Peyer's patch (tissue), 4 donors: ENCODE measurements around the gene F7. TPM values are rescaled to one million over a fixed set of nuclear protein-coding genes. Genes with fewer than 3 reads are reported as not detected.
"Not testable (repeated sequence)": the region's sequence is repeated elsewhere in the genome, so short reads cannot be mapped to it uniquely, and the experiment has no call there.

ENCODE experiments used
- DNase-seq, 3 donors: peaks; one replicate each; pipeline ENCODE4 v3.0.0-alpha.2; 2017 to 2019
- H3K27ac ChIP-seq, 4 donors: fragments of 200-600 bp; sonication (generic); one replicate each; pipeline ENCODE4 v1.5.1; 2016 to 2019
- H3K27me3 ChIP-seq, 2 donors: fragments of 200-600 bp; sonication (generic); one replicate each; pipeline ENCODE4 v1.5.1; 2019
- H3K36me3 ChIP-seq, 3 donors: fragments of 200-600 bp; sonication (generic); one replicate each; pipeline ENCODE4 v1.5.1; 2016 to 2019
- H3K4me1 ChIP-seq, 4 donors: fragments of 200-600 bp; sonication (generic); one replicate each; pipeline ENCODE4 v1.5.1; 2016 to 2019
- H3K4me3 ChIP-seq, 4 donors: fragments of 200-600 bp; sonication (generic); 1 replicate in 3 of 4; 2 replicates in 1 of 4; pipeline ENCODE4 v1.5.1; 2016 to 2019; ENCODE audit warnings: mild to moderate bottlenecking in 1 of 4
- H3K9me3 ChIP-seq, 4 donors: fragments of 200-600 bp; sonication (generic); one replicate each; pipeline ENCODE4 v1.5.1; 2016 to 2019; ENCODE audit warnings: mild to moderate bottlenecking in 1 of 4
- CTCF ChIP-seq, 6 experiments: fragments of 450-650 bp in 4 of 6; fragments of 200-600 bp in 2 of 6; sonication (generic) in 1 of 6; IDR thresholded peaks; one replicate each; pipeline ENCODE4 v1.5.1; 2017 to 2019; ENCODE audit warnings: antibody characterized with exemption in 6 of 6, mild to moderate bottlenecking in 3 of 6, moderate library complexity in 1 of 6
- POLR2A ChIP-seq, 2 donors: fragments of 450-650 bp; IDR thresholded peaks; one replicate each; pipeline ENCODE4 v1.5.1; 2017; ENCODE audit warnings: antibody characterized with exemption in 2 of 2, mild to moderate bottlenecking in 2 of 2, moderate library complexity in 2 of 2
- total RNA-seq, 4 donors: library from RNA; depleted of rRNA; stranded (reverse); fragments of >200 nt; gene quantifications; one replicate each; pipeline ENCODE4 v1.1.0, GENCODE V29; 2016

The F7 gene
- total RNA-seq, 4 donors from 2014 or later, result 1.9 to 2.9 TPM; not detected in 2

DNA sequence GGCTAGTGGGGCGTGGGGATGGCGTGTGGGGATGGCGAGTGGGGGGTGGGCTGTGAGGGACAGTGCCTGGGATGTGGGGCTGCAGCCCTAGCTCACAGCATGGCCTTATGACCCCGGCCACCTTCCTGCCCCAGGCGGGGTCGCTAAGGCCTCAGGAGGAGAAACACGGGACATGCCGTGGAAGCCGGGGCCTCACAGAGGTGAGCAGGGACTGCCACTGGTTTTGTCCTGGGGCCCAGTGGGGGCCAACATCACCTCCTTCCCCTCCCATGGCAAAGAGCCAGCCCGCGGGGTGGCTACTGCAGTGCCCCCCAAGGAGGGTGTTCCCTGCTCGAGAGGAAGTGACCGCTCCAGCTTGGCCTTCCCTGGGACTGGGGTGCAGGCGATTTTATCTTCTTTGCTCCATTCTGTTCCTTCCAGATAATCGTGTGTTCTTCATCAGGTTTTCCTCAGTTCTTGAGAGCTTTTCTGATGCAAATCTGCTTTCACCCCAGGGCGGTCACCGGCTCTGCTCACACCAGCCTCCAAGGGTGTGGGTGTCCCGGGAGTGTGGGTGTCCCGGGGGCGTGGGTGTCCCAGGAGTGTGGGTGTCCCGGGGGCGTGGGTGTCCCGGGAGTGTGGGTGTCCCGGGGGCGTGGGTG, 1.2 kb downstream of the F7 start:
- Histone ChIP-seq H3K36me3 (no peaks in the 10 kb centered on the region), H3K4me1 (peaks cover 0 to 21% (median 0%) of the 10 kb centered on the region in 4 donors), H3K27me3 (peaks cover 0 to 18% of the 10 kb centered on the region in 2 donors), H3K4me3 (no peak overlapping the region), H3K27ac (no peak overlapping the region), H3K9me3 (peaks cover 0 to 5% (median 0%) of the 10 kb centered on the region in 4 donors)
- no peak for DNase-seq
- TF ChIP-seq POLR2A (IDR thresholded peaks at IDR 0.05) (no peak), CTCF (IDR thresholded peaks at IDR 0.05) (no peak)

DNA sequence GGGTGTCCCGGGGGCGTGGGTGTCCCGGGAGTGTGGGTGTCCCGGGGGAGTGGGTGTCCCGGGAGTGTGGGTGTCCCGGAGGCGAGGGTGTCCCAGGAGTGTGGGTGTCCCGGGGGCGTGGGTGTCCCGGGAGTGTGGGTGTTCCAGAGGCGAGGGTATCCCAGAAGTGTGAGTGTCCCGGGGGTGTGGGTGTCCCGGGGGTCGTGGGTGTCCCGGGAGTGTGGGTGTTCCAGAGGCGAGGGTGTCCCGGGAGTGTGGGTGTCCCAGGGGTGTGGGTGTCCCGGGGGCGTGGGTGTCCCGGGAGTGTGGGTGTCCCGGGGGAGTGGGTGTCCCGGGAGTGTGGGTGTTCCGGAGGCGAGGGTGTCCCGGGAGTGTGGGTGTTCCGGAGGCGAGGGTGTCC, 2.9 kb downstream of the F7 start:
- peaks cover 0 to 21% (median 0%) of the 10 kb centered on the region in 4 donors for H3K4me1 ChIP-seq

GRCh38 chr13:113109151-113110047, 3.8 kb downstream of the F7 start:
- Histone ChIP-seq H3K27ac (no peak overlapping the region), H3K4me1 (peaks cover 0 to 21% (median 0%) of the 10 kb centered on the region in 4 donors), H3K36me3 (no peaks in the 10 kb centered on the region), H3K9me3 (peaks cover 0 to 5% (median 0%) of the 10 kb centered on the region in 4 donors), H3K27me3 (peaks cover 0 to 18% of the 10 kb centered on the region in 2 donors), H3K4me3 (peak overlapping the region in 2 of 4 donors; percentile 42 to 43)
- DNase-seq, result peak in 2 of 3 donors; percentile 35 to 43
- TF ChIP-seq CTCF (IDR thresholded peaks at IDR 0.05) (no peak), POLR2A (IDR thresholded peaks at IDR 0.05) (no peak)

More for the DNA sequence above, 2.9 kb downstream of the F7 start:
- peak in 1 of 3 donors; percentile 23 for DNase-seq
- not testable (repeated sequence) for H3K9me3 ChIP-seq, H3K27ac ChIP-seq, H3K36me3 ChIP-seq, H3K4me3 ChIP-seq
- peaks cover 0 to 18% of the 10 kb centered on the region in 2 donors for H3K27me3 ChIP-seq

GRCh38 chr13:113110048-113110851, 4.7 kb downstream of the F7 start:
- peak in 2 of 3 donors; percentile 43 to 44 for DNase-seq

DNA sequence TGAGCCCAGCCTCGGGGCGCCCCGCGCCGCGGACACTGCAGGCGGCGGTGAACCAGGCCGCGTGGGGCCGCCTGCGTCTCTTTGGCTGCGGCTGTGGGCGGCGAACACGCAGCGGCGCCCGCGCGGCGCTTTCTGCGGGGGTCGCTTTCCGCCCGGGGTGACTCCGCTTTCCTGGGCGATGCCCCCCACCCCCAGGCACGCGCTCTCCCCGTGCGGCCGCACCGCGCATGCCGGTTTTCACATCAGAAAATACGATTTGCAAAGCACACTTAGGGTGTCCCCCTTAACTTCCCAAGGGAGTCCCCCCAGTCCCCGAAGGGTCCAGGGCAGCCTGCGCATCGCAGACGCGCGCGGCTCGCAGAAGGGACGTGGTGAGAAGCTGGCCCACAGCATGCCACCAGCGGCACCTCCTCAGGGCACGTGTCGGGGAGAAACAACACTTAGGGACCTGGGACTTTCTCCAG, 5.3 kb downstream of the F7 start:
- DNase-seq, result peak in 2 of 3 donors; percentile 26 to 28
- Histone ChIP-seq H3K27me3 (peaks cover 0 to 18% of the 10 kb centered on the region in 2 donors), H3K36me3 (no peaks in the 10 kb centered on the region), H3K9me3 (peaks cover 0 to 5% (median 0%) of the 10 kb centered on the region in 4 donors), H3K27ac (no peak overlapping the region), H3K4me1 (peaks cover 0 to 17% (median 0%) of the 10 kb centered on the region in 4 donors), H3K4me3 (peak overlapping the region; percentile 24 to 43 (median 38))
- TF ChIP-seq POLR2A (IDR thresholded peaks at IDR 0.05), result no peak
- no peak for TF ChIP-seq CTCF (IDR thresholded peaks at IDR 0.05)

More at GRCh38 chr13:113110048-113110851, 4.7 kb downstream of the F7 start:
- Histone ChIP-seq H3K9me3 (peaks cover 0 to 5% (median 0%) of the 10 kb centered on the region in 4 donors), H3K36me3 (no peaks in the 10 kb centered on the region), H3K27ac (no peak overlapping the region), H3K4me1 (peaks cover 0 to 21% (median 0%) of the 10 kb centered on the region in 4 donors), H3K27me3 (peaks cover 0 to 18% of the 10 kb centered on the region in 2 donors), H3K4me3 (peak overlapping the region; percentile 24 to 43 (median 38))
- TF ChIP-seq POLR2A (IDR thresholded peaks at IDR 0.05) (no peak), CTCF (IDR thresholded peaks at IDR 0.05) (no peak)

- H3K27ac ChIP-seq, H3K36me3 ChIP-seq, H3K9me3 ChIP-seq, H3K4me3 ChIP-seq: not testable (repeated sequence)
- DNase-seq, result peak in 1 of 3 donors; percentile 27
- H3K27me3 ChIP-seq, result peaks cover 0 to 18% of the 10 kb centered on the region in 2 donors
- peaks cover 0 to 16% (median 0%) of the 10 kb centered on the region in 4 donors for H3K4me1 ChIP-seq
Observed at GRCh38 chr13:113111821-113112220, 6.2 kb downstream of the F7 start.

DNA sequence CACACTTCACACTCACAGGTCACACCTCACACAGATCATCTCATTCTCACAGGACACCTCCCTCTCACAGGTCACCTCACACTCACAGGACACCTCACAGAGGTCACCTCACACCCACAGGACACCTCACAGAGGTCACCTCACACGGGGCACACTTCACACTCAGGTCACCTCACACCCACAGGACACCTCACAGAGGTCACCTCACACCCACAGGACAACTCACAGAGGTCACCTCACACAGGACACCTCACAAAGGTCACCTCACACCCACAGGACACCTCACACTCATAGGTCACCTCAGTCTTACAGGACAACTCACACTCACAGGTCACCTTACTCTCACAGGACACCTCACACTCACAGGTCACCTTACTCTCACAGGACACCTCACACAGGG, 6.9 kb downstream of the F7 start:
- H3K4me3 ChIP-seq, H3K27ac ChIP-seq, DNase-seq, H3K36me3 ChIP-seq, H3K9me3 ChIP-seq: not testable (repeated sequence)
- H3K27me3 ChIP-seq, result peaks cover 0 to 18% of the 10 kb centered on the region in 2 donors
- H3K4me1 ChIP-seq, result peaks cover 0 to 16% (median 0%) of the 10 kb centered on the region in 4 donors
